GM12801 (cell line): Measurements from ENCODE around the gene NUCB1.

Experiments used
- CTCF ChIP-seq: IDR thresholded peaks from one replicate; pipeline ENCODE4 v1.5.1; 2011; ENCODE audit warnings: control low read depth; ENCODE audit not compliant: insufficient read length; ENCODE audit errors: extremely low read depth

The NUCB1 gene

GRCh38 chr19:48899781-48900476 lies at the start of gene NUCB1:
TSS of gene NUCB1 (plus strand) at chr19:48900312. CDS start at chr19:48900797, 485 bp downstream.
- TF ChIP-seq CTCF: no peak

GRCh38 chr19:48852292-48852691 lies 47.8 kb upstream of the NUCB1 start:
- TF ChIP-seq CTCF: no peak

GRCh38 chr19:48853483-48853882 lies 46.6 kb upstream of the NUCB1 start:
- TF ChIP-seq CTCF: no peak

DNA sequence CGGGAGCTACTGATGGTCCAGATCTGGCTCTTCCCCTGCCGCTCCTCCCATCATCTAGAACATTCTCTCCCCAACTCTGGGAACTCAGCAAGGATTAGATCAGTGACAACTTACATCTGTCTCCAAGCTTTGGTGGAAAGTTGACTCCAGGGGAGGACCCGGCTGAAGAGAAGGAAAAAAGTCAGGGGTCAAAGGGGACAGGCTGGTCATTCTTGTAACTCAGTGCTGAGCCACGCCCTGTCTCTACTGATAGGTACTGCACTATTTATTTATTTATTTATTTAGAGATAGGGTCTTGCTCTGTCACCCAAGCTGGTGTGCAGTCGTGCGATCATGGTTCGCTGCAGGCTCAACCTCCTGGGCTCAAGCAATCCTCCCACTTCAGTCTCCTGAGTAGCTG lies 46.0 kb upstream of the NUCB1 start:
- TF ChIP-seq CTCF: no peak

DNA sequence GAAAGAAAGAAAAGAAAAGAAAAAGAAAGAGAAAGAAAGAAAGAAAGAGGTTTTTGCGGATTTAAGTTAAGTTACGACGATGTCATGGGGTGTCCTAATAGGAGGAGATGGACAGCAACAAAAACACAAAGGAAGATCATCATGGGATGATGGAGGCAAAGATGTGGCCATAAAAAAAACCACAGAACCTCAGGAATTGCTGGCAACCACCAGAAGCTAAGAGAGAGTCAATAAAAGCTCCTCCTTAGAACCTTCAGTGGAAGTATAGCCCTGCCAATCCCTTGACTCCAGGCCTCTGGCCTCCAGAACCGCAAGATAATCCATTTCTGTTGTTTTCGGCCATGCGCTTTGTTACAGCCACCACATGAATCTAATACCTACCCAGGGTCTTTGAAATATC lies 43.2 kb upstream of the NUCB1 start:
- TF ChIP-seq CTCF: no peak

DNA sequence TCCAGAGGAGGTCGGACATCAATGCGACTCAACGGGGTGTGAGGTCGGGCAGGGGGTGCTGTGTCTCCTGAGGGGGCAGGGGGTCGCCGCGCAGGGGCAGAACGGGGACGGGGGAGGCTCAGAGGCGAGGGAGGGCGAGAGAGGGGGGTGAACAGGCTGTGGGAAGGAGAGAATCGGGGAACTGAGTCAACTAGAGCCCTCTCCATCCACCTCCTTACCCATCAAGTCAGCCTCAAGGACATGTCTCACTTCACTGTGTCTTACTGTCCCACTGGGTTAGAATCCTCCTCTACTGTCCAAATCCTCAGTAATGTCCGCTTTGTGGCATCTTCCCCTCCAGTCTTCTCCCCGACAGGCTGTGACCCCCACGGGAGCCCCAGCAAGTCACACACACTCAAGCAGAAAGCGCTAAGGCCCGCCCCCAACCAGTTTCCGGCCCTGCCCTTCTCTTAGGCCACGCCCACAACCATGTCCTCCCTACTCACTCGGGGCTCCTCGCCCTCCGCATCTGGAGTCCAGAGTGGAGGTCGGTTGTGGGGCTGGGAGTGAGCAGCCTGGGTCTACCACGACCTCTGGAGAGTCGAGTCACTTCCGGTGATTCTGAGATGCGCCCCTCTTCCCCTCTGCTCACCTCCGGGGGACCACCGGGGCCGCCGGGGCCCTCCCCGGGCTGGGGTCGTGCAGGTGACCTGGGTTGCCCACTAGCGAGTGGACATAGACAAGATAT lies 41.0 kb upstream of the NUCB1 start:
- TF ChIP-seq CTCF: no peak

DNA sequence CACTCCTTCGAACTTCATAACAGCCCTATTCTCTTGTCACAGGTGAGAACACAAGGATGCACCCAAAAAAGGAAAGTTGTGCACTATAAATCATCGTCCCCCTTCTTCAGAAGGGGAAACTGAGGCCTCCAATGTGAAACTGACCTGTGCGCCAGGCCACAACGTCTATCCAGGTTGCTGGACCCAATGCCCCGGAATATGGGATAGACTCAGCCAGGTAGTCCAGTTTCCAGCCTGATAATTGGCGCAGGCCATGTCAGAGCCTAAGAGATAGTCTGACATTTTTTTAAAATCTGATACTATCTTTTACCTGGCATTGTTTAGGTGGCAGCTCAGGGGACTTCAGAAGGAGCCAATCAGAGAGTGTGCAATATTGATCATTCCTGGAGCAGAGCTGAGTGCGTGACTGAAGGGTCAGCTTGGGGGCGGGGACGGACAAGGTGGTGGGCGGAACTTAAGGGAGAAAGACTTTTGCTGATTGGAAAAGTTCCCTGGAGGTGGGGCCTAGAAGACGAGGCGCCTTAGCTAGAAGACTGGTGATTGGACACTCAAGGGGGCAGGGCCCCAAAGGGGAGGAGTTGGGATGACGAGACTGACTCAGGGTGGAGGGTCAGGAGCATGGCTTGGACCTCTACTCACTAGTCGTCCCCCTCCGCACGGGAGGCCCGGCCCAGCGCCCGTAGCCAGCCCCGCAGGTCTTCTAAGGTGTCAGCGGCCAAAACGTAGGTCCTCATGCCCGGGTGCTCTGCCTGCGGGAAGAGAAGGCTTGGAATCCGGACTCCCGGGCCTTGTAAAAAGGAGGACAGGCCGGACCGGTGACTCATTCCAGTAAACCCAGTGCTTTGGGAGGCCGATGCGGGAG lies 40.2 kb upstream of the NUCB1 start:
- no peak for TF ChIP-seq CTCF
